ENCODE data around the gene IMP3. TPM values are rescaled to one million over a fixed set of nuclear protein-coding genes. Genes with fewer than 3 reads are reported as not detected.

Gene IMP3
- polyA plus RNA-seq, 1 donor from 2014 or later, result 147 TPM

GRCh38 chr15:75661756-75662140 is 21.7 kb upstream of the IMP3 start:
- Histone ChIP-seq H3K9me2 (ENCODE audit: insufficient read depth, low read length) (no peaks in the 10 kb centered on the region), H3K4me3 (ENCODE audit: low read length) (no peak overlapping the region), H3K9ac (ENCODE audit: low read length) (no peak overlapping the region), H2AFZ (ENCODE audit: low read depth, low read length) (no peak overlapping the region), H3K27me3 (ENCODE audit: insufficient read depth, low read depth, low read length) (no peaks in the 10 kb centered on the region), H3K4me2 (ENCODE audit: low read length) (no peak overlapping the region), H3K36me3 (ENCODE audit: insufficient read depth, low read length) (no peaks in the 10 kb centered on the region), H3K27ac (ENCODE audit: low read length) (no peak overlapping the region), H3K79me2 (replicated peaks; ENCODE audit: insufficient read depth, low read length) (no peaks in the 10 kb centered on the region), H4K20me1 (ENCODE audit: insufficient read depth) (no peaks in the 10 kb centered on the region), H3F3A (ENCODE audit: insufficient read depth, low read length, poor library complexity, severe bottlenecking) (no peaks in the 10 kb centered on the region), H3K9me3 (ENCODE audit: low read length) (no peaks in the 10 kb centered on the region)
- no peak for TF ChIP-seq MXI1 (conservative IDR thresholded peaks at IDR 0.05; ENCODE audit: poor library complexity, severe bottlenecking)
- TF ChIP-seq EP300 (conservative IDR thresholded peaks at IDR 0.05; ENCODE audit: poor library complexity, severe bottlenecking), result no peak
- no peak for TF ChIP-seq TAF1 (IDR thresholded peaks at IDR 0.05; ENCODE audit: low read depth)
- no peak for TF ChIP-seq REST (IDR thresholded peaks at IDR 0.05; ENCODE audit: borderline replicate concordance)
- no peak for TF ChIP-seq RAD21 (conservative IDR thresholded peaks at IDR 0.05)
- no peak for TF ChIP-seq SMC3 (conservative IDR thresholded peaks at IDR 0.05; ENCODE audit: poor library complexity)

GRCh38 chr15:75661100-75661755 is 21.2 kb upstream of the IMP3 start:
- no peak overlapping the region for H3K4me2 ChIP-seq (ENCODE audit: low read length)
- H3K9me2 ChIP-seq (ENCODE audit: insufficient read depth, low read length), result no peaks in the 10 kb centered on the region
- H3K36me3 ChIP-seq (ENCODE audit: insufficient read depth, low read length), result no peaks in the 10 kb centered on the region
- no peaks in the 10 kb centered on the region for H3F3A ChIP-seq (ENCODE audit: insufficient read depth, low read length, poor library complexity, severe bottlenecking)
- no peak overlapping the region for H3K9ac ChIP-seq (ENCODE audit: low read length)
- no peaks in the 10 kb centered on the region for H3K79me2 ChIP-seq (replicated peaks; ENCODE audit: insufficient read depth, low read length)
- TF ChIP-seq POLR2AphosphoS5 (IDR thresholded peaks at IDR 0.05), result no peak
- no peak for TF ChIP-seq REST (IDR thresholded peaks at IDR 0.05; ENCODE audit: borderline replicate concordance)
- H4K20me1 ChIP-seq (ENCODE audit: insufficient read depth), result no peaks in the 10 kb centered on the region
- H3K9me3 ChIP-seq (ENCODE audit: low read length), result no peaks in the 10 kb centered on the region
- H3K27ac ChIP-seq (ENCODE audit: low read length), result no peak overlapping the region
- H3K27me3 ChIP-seq (ENCODE audit: insufficient read depth, low read depth, low read length), result no peaks in the 10 kb centered on the region
- H2AFZ ChIP-seq (ENCODE audit: low read depth, low read length), result no peak overlapping the region
- no peak overlapping the region for H3K4me3 ChIP-seq (ENCODE audit: low read length)
